ENCODE data around the gene CNIH2. TPM values are rescaled to one million over a fixed set of nuclear protein-coding genes. Genes with fewer than 3 reads are reported as not detected.

The CNIH2 gene
- total RNA-seq, 1 donor from 2014 or later = 1.1 TPM

DNA sequence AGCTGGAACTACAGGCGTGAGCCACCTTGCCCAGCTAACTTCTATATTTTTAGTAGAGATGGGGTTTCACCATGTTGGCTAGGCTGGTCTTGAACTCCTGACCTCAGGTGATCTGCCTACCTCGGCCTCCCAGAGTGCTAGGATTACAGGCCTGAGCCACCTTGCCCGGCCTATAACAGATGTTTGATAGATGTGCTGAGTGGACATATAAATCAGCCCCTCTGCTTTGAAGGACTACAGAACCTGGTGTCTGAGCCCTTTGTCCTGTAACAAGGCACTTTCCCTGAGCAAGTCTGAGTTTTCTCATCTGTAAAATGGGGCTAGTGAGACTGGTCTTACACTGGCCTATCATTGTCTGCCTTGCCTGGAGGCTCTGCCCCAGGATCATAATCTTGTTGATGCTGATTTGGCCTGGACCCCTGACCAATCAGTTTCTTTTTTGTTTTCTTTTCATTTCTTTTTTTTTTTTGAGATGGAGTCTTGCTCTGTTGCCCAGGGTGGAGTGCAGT is 51.2 kb downstream of the CNIH2 start:
- no peak for DNase-seq (ENCODE audit: low spot score)

GRCh38 chr11:66330931-66331330 is 53.0 kb downstream of the CNIH2 start:
- DNase-seq (ENCODE audit: low spot score) = no peak

- DNase-seq (ENCODE audit: low spot score) = no peak
These were observed 53.8 kb downstream of the CNIH2 start for GRCh38 chr11:66331542-66332370.

- no peak for DNase-seq (ENCODE audit: low spot score)
These were observed 54.6 kb downstream of the CNIH2 start for GRCh38 chr11:66332371-66333219.

DNA sequence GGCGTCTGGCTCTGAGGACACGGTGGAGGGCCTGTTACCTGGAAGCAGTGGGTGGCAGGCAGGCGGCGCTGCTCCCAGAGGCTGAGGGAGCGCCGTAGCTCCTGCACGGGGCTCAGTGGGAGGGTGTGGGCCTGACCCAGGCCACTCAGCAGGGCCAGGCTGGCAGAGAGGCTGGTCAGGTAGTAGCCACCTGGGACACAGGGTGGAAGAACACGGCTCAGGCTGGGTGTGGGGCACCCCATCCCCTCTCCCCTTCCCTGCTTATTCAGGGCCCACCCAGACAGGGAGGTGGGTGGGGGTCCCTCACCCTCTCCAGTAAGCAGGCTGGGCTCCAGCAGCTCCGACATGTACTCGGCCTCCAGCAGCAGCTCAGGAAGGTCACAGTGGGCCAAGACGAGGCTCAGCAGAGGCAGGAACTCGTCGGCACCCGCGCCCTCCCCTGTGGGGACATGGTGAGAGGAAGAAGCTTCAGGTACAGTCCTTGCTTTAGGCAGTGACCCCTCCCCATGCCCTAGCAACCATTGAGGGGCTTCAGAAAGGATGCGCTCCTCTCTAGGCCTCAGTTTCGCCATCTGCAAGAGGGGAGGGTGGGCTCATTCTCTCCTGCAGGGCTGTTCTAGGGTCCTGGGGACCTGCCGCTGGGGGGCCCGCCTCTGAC is 55.4 kb downstream of the CNIH2 start:
- DNase-seq (ENCODE audit: low spot score) = no peak

Other genes starting within 250 kb of the CNIH2 start
- gene GAL3ST3, start 229.0 kb upstream of the CNIH2 start, total RNA-seq = 0.78 TPM
- 161 TPM for gene SF3B2, start 225.8 kb upstream of the CNIH2 start, total RNA-seq
- gene PACS1, start 207.9 kb upstream of the CNIH2 start, total RNA-seq = 68.0 TPM
- gene KLC2, start 20.5 kb upstream of the CNIH2 start, total RNA-seq = 60.8 TPM
- gene RAB1B, start 9.5 kb upstream of the CNIH2 start, total RNA-seq = 187 TPM
- 103 TPM for gene YIF1A, start 11.0 kb downstream of the CNIH2 start, total RNA-seq
- gene TMEM151A, start 13.7 kb downstream of the CNIH2 start, total RNA-seq = 61.6 TPM
- gene CD248, start 38.9 kb downstream of the CNIH2 start, total RNA-seq = 34.7 TPM
- gene RIN1, start 58.3 kb downstream of the CNIH2 start, total RNA-seq = 16.0 TPM
- 32.2 TPM for gene BRMS1, start 66.9 kb downstream of the CNIH2 start, total RNA-seq
- 43.8 TPM for gene B4GAT1, start 69.5 kb downstream of the CNIH2 start, total RNA-seq
- gene SLC29A2, start 93.6 kb downstream of the CNIH2 start, total RNA-seq = 19.0 TPM
- 1.5 TPM for gene NPAS4, start 142.9 kb downstream of the CNIH2 start, total RNA-seq
- 32.8 TPM for gene MRPL11, start 160.7 kb downstream of the CNIH2 start, total RNA-seq
- gene PELI3, start 188.7 kb downstream of the CNIH2 start, total RNA-seq = 20.3 TPM
- gene DPP3, start 202.3 kb downstream of the CNIH2 start, total RNA-seq = 61.2 TPM
- gene BBS1, start 232.5 kb downstream of the CNIH2 start, total RNA-seq = 72.9 TPM